ENCODE data around the gene SELENOF. TPM values are rescaled to one million over a fixed set of nuclear protein-coding genes. Genes with fewer than 3 reads are reported as not detected.

The SELENOF gene
- polyA plus RNA-seq, 1 of the 3 experiments (the other 2 are of a cell fraction): 155 TPM

- H3K36me3 ChIP-seq (replicated peaks in 1 of 2; ENCODE audit: control insufficient read depth in 1 of 2, insufficient read depth in 2 of 2, low read length in 1 of 2): peaks cover 3 to 36% of the 10 kb centered on the region in 2 experiments
- H3K9me2 ChIP-seq: no peaks in the 10 kb centered on the region
- ChIA-PET POLR2A (no interaction called here), CTCF (interaction anchor here (1.0 kb wide), 1 partner anchor 9 kb away, joined by 3 read pairs; no protein-coding TSS in a partner anchor)
- H3K4me1 ChIP-seq (ENCODE audit: control insufficient read depth in 1 of 2, insufficient read depth in 2 of 2, low read depth in 1 of 2, low read length in 1 of 2): no peaks in the 10 kb centered on the region
- H3K27me3 ChIP-seq (ENCODE audit: insufficient read depth): no peaks in the 10 kb centered on the region
- no peaks in the 10 kb centered on the region for H4K20me1 ChIP-seq (ENCODE audit: insufficient read depth)
- H2AFZ ChIP-seq (ENCODE audit: low read depth): no peak overlapping the region
- DNase-seq: no peak
- no peak overlapping the region for H3K9ac ChIP-seq
- no peak overlapping the region for H3K4me3 ChIP-seq (ENCODE audit: low read depth in 2 of 2, low read length in 1 of 2)
- no peak overlapping the region for H3K27ac ChIP-seq (ENCODE audit: low read depth in 2 of 2, low read length in 1 of 2)
- peaks cover 83% of the 10 kb centered on the region for H3K79me2 ChIP-seq (ENCODE audit: insufficient read depth)
- WGBS (ENCODE audit: low lambda C conversion rate): 96% methylated on average over 5 of the region's 5 CpGs
- no peak for TF ChIP-seq EP300 (IDR thresholded peaks at IDR 0.05; ENCODE audit: borderline replicate concordance in 1 of 2, low read depth in 1 of 2, low read length in 1 of 2)
- no peak for TF ChIP-seq CHD2 (IDR thresholded peaks at IDR 0.05; ENCODE audit: low read length, partially characterized antibody)
- no peak for TF ChIP-seq RCOR1 (IDR thresholded peaks at IDR 0.05; ENCODE audit: low read length)
- no peak for TF ChIP-seq ELF1 (IDR thresholded peaks at IDR 0.05)
- TF ChIP-seq TCF12 (IDR thresholded peaks at IDR 0.05): no peak
- no peak for TF ChIP-seq ZBTB33 (IDR thresholded peaks at IDR 0.05; ENCODE audit: borderline replicate concordance, low read depth)
- TF ChIP-seq PBX3 (IDR thresholded peaks at IDR 0.05): no peak
- TF ChIP-seq GATA2 (CRISPR knock-in tag; IDR thresholded peaks at IDR 0.05): no peak
- TF ChIP-seq MEF2A (IDR thresholded peaks at IDR 0.05; ENCODE audit: borderline replicate concordance, low read depth): no peak
- H3F3A ChIP-seq (replicated peaks; ENCODE audit: insufficient read depth): no peaks in the 10 kb centered on the region
- H3K4me2 ChIP-seq: no peak overlapping the region
- no peaks in the 10 kb centered on the region for H3K9me3 ChIP-seq
Measured at GRCh38 chr1:86888327-86888726, 25.6 kb downstream of the SELENOF start.

GRCh38 chr1:86887479-86888162 lies 26.3 kb downstream of the SELENOF start:
- CTCF ChIA-PET: no interaction called here
- H3K9ac ChIP-seq: no peak overlapping the region
- POLR2A ChIA-PET: no interaction called here
- no peaks in the 10 kb centered on the region for H3K9me2 ChIP-seq
- H3K36me3 ChIP-seq (replicated peaks in 1 of 2; ENCODE audit: control insufficient read depth in 1 of 2, insufficient read depth in 2 of 2, low read length in 1 of 2): peaks cover 3 to 35% of the 10 kb centered on the region in 2 experiments
- no peaks in the 10 kb centered on the region for H3F3A ChIP-seq (replicated peaks; ENCODE audit: insufficient read depth)
- no peaks in the 10 kb centered on the region for H4K20me1 ChIP-seq (ENCODE audit: insufficient read depth)
- H3K9me3 ChIP-seq: no peaks in the 10 kb centered on the region
- peaks cover 83% of the 10 kb centered on the region for H3K79me2 ChIP-seq (ENCODE audit: insufficient read depth)
- H3K27ac ChIP-seq (ENCODE audit: low read depth in 2 of 2, low read length in 1 of 2): no peak overlapping the region
- H3K27me3 ChIP-seq (ENCODE audit: insufficient read depth): no peaks in the 10 kb centered on the region
- TF ChIP-seq SIN3A (IDR thresholded peaks at IDR 0.05; ENCODE audit: borderline replicate concordance, low read depth, low read length) (no peak), RAD21 (IDR thresholded peaks at IDR 0.05; ENCODE audit: low read length) (no peak), NFIC (IDR thresholded peaks at IDR 0.05; ENCODE audit: borderline replicate concordance) (no peak), RXRA (IDR thresholded peaks at IDR 0.05; ENCODE audit: borderline replicate concordance, low read depth) (no peak), EP300 (IDR thresholded peaks at IDR 0.05; ENCODE audit: borderline replicate concordance in 1 of 2, low read depth in 1 of 2, low read length in 1 of 2) (no peak), USF1 (IDR thresholded peaks at IDR 0.05; ENCODE audit: borderline replicate concordance, low read depth) (no peak), GABPA (IDR thresholded peaks at IDR 0.05; ENCODE audit: low read depth) (no peak), POLR2AphosphoS5 (IDR thresholded peaks at IDR 0.05; ENCODE audit: low read depth, low read length) (no peak), MXI1 (IDR thresholded peaks at IDR 0.05; ENCODE audit: low read depth, low read length) (no peak), MAX (IDR thresholded peaks at IDR 0.05; ENCODE audit: low read depth) (no peak), MEF2A (IDR thresholded peaks at IDR 0.05; ENCODE audit: borderline replicate concordance, low read depth) (no peak), ZBTB33 (IDR thresholded peaks at IDR 0.05; ENCODE audit: borderline replicate concordance, low read depth) (no peak), TEAD4 (IDR thresholded peaks at IDR 0.05; ENCODE audit: borderline replicate concordance, insufficient read depth) (no peak)
- no peak overlapping the region for H3K4me2 ChIP-seq
- no peak overlapping the region for H2AFZ ChIP-seq (ENCODE audit: low read depth)
- no peak overlapping the region for H3K4me3 ChIP-seq (ENCODE audit: low read depth in 2 of 2, low read length in 1 of 2)
- DNase-seq: no peak
- H3K4me1 ChIP-seq (ENCODE audit: control insufficient read depth in 1 of 2, insufficient read depth in 2 of 2, low read depth in 1 of 2, low read length in 1 of 2): no peaks in the 10 kb centered on the region
- WGBS (ENCODE audit: low lambda C conversion rate): 91% methylated on average over 5 of the region's 5 CpGs

Measured in SK-N-SH (cell line).